GM13977 (cell line): ENCODE results near the gene ANO10.
"Not testable (repeated sequence)": the region's sequence is repeated elsewhere in the genome, so short reads cannot be mapped to it uniquely, and the experiment has no call there.

Experiments
- DNase-seq: peaks from one replicate; pipeline ENCODE4 v3.0.0; 2012; ENCODE audit warnings: low spot score
- CTCF ChIP-seq: IDR thresholded peaks from 2 replicates; pipeline ENCODE4 v1.5.1; 2012; ENCODE audit warnings: mild to moderate bottlenecking, control low read depth; ENCODE audit not compliant: insufficient read depth; ENCODE audit errors: extremely low read depth, missing control alignments
- in situ Hi-C: fragments of 300-500 bp; cut with MboI; formaldehyde crosslinking; loops from one replicate; pipeline ENCODE4 v1.12.0; 2022; ENCODE audit warnings: low sequenced_read_pairs, low pct_unique_long_range_greater_than_20kb, mixed read lengths, inconsistent platforms; ENCODE audit not compliant: unreplicated experiment

The ANO10 gene

GRCh38 chr3:43615133-43615532, 6.7 kb downstream of the ANO10 start:
- DNase-seq = no peak
- in situ Hi-C loops = no loop called here
- no peak for TF ChIP-seq CTCF

- no peak for TF ChIP-seq CTCF
- in situ Hi-C loops = no loop called here
- no peak for DNase-seq
These were observed 7.8 kb downstream of the ANO10 start for GRCh38 chr3:43613976-43614375.

GRCh38 chr3:43612419-43612818, 9.4 kb downstream of the ANO10 start:
- in situ Hi-C loops = no loop called here
- no peak for DNase-seq
- TF ChIP-seq CTCF = no peak

GRCh38 chr3:43609406-43609805, 12.4 kb downstream of the ANO10 start:
- no peak for DNase-seq
- no peak for TF ChIP-seq CTCF

GRCh38 chr3:43608751-43609150, 13.1 kb downstream of the ANO10 start:
- DNase-seq = no peak
- in situ Hi-C loops = no loop called here
- no peak for TF ChIP-seq CTCF

More at GRCh38 chr3:43609406-43609805, 12.4 kb downstream of the ANO10 start:
- in situ Hi-C loops = no loop called here

GRCh38 chr3:43606284-43606683, 15.5 kb downstream of the ANO10 start:
- in situ Hi-C loops = no loop called here
- TF ChIP-seq CTCF = no peak
- DNase-seq = no peak

GRCh38 chr3:43599959-43600358, 21.9 kb downstream of the ANO10 start:
- DNase-seq, in situ Hi-C loops: not testable (repeated sequence)
